Muscle layer of duodenum (tissue), 2 donors: ENCODE data around the gene CD9.

Experiments used
- H3K27ac ChIP-seq: one replicate; pipeline ENCODE4 v1.7.0; 2013; ENCODE audit warnings: mild to moderate bottlenecking, low read length
- H3K27me3 ChIP-seq: one replicate; pipeline ENCODE4 v1.7.0; 2013; ENCODE audit warnings: low read depth, mild to moderate bottlenecking, control low read depth, low read length
- H3K36me3 ChIP-seq, 2 donors: one replicate each; pipeline ENCODE4 v1.7.0; 2013; ENCODE audit warnings: low read length in 2 of 2, control low read depth in 1 of 2, mild to moderate bottlenecking in 1 of 2; ENCODE audit not compliant: insufficient read depth in 2 of 2, control insufficient read depth in 1 of 2
- H3K4me1 ChIP-seq, 2 donors: one replicate each; pipeline ENCODE4 v1.7.0; 2013; ENCODE audit warnings: low read length in 2 of 2, mild to moderate bottlenecking in 2 of 2, control low read depth in 1 of 2, moderate library complexity in 1 of 2; ENCODE audit not compliant: insufficient read depth in 2 of 2, control insufficient read depth in 1 of 2
- H3K4me3 ChIP-seq, 2 donors: one replicate each; pipeline ENCODE4 v1.7.0; 2013; ENCODE audit warnings: low read length in 2 of 2, low read depth in 1 of 2, mild to moderate bottlenecking in 1 of 2
- H3K9me3 ChIP-seq, 2 donors: one replicate each; pipeline ENCODE4 v1.7.0; 2013; ENCODE audit warnings: low read length in 2 of 2, control low read depth in 1 of 2, mild to moderate bottlenecking in 1 of 2; ENCODE audit not compliant: control insufficient read depth in 1 of 2
- donor health status: healthy.

The CD9 gene

DNA sequence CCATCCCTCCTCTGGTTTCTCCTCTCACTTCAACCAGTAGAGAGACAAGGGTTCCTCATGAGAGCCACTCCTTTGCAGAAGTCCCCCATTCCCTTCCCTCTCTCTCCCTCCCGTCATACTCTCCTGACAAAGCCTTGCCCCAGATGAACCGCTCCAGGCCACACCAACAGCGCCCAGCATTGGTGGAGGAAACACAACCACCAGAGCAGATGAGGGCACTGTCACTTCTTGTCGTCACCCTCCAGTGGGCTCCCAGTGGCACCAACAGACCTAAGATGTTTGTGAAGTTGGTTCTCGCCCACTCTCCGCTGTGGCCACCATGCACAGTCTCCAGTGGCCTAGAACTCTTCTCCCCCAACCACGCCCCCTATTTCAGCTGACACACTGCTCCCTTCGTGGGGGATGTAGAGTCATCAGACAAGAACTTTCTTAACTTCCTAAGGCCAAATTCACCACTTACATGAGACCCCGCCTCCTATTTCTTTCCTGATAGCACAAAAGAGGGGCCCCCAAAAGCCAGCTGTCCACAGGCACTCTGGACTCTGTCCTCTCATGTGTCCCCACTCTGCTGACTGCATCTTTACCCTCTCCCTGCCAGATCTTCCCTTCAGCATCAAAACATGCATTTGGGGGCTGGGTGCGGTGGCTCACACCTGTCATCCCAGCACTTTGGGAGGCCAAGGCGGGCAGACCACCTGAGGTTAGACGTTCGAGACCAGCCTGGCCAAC, 81.0 kb downstream of the CD9 start:
- Histone ChIP-seq H3K36me3 (no peaks in the 10 kb centered on the region), H3K4me3 (no peak overlapping the region), H3K27me3 (no peaks in the 10 kb centered on the region), H3K27ac (no peak overlapping the region), H3K4me1 (peaks cover 19 to 21% of the 10 kb centered on the region in 2 donors), H3K9me3 (no peaks in the 10 kb centered on the region)

DNA sequence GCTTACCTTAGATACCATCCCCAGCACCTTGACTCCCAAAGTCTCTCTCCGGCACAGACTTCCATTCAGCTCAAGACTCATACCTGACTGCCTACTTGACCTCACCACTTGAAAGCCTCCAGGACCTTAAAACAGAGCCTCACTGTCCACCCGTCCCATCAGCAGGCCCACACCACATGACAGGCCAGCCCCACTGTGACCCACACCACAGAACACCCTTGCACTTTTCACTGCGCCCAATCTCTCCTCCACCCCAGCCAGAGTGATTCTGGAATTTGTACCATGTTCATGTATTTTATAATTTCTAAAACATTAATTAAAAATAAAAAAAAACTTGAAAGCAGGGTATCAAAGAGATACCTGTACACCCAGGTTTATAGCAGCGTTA, 82.2 kb downstream of the CD9 start:
- peaks cover 19 to 21% of the 10 kb centered on the region in 2 donors for H3K4me1 ChIP-seq
- no peaks in the 10 kb centered on the region for H3K36me3 ChIP-seq
- no peaks in the 10 kb centered on the region for H3K9me3 ChIP-seq
- H3K27ac ChIP-seq: no peak overlapping the region
- H3K4me3 ChIP-seq: no peak overlapping the region
- H3K27me3 ChIP-seq: no peaks in the 10 kb centered on the region

DNA sequence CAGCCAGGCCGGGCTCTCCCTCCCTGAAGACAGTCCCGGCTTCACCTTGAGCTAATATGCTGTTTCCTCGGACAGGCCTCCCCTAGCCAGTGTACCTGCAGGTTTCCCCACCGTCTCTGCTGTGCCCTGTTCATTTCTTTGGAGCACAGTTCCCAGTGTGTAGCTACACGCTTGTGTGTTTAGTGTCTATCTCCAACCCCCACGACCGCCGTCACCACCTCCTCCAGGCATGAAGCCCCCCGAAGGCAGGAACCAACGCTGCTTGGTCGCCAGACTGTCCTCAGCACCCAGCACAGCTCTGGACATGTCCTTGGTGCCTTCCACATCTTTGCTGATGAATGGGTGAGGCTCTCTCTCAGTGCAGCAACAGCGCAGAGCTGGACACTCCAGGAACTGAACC, 84.1 kb downstream of the CD9 start:
- Histone ChIP-seq H3K36me3 (no peaks in the 10 kb centered on the region), H3K9me3 (no peaks in the 10 kb centered on the region), H3K27ac (no peak overlapping the region), H3K4me3 (no peak overlapping the region), H3K4me1 (peaks cover 12 to 18% of the 10 kb centered on the region in 2 donors), H3K27me3 (no peaks in the 10 kb centered on the region)

DNA sequence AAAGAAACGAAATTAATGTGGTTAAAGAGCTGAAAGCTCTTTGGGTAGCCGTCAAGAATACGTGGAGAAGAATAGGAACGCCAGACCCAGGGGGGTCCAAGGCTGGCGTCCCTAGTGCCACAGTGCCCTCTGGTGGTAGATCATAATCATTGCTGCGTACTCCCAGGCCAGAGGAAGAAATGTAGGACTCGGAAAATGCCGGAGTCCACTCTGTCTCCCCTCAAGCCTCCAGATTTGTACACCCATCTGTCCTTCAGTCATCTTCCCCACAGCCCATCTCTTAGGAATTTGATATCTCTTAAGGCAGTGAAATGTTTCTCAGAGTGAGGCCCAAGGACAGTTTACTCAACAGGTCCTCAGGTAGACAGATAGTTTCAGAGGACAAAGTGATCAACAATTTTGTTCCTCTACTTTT, 84.9 kb downstream of the CD9 start:
- no peaks in the 10 kb centered on the region for H3K27me3 ChIP-seq
- H3K27ac ChIP-seq: no peak overlapping the region
- H3K36me3 ChIP-seq: no peaks in the 10 kb centered on the region
- peaks cover 6 to 10% of the 10 kb centered on the region in 2 donors for H3K4me1 ChIP-seq
- H3K4me3 ChIP-seq: no peak overlapping the region
- no peaks in the 10 kb centered on the region for H3K9me3 ChIP-seq

DNA sequence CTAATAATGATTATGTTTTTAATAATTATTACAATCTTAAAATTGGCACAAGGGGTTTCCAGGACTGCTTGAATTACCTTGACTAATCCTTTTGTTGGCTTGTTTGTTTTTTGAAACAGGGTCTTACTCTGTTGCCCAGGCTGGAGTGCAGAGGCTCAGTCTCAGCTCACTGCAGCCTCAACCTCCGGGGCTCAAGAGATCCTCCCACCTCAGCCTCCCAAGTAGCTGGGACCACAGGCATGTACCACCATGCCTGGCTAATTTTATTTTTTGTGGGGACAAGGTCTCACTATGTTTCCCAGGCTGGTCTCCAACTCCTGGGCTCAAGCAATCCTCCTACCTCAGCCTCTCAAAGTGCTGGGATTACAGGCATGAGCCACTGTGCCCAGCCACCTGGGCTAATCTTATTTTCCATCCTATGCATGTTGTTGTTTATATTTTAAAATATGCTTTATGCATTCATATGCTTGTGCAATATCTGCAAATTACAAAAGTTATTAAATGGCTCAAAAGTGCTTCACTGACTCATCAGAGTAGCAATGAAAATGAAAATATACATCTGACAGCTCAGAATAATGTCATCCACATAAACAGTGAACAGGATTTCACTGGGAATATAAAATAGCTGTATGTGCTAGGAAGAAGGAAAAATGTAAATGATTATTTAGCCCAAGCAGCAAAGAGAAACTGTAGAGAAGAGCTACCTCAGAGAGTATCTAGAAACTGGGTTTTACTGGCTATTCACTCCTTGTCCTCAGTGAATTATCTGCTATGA, 85.5 kb downstream of the CD9 start:
- no peaks in the 10 kb centered on the region for H3K27me3 ChIP-seq

More for the DNA sequence above, 85.5 kb downstream of the CD9 start:
- H3K27ac ChIP-seq: no peak overlapping the region
- H3K36me3 ChIP-seq: no peaks in the 10 kb centered on the region
- no peaks in the 10 kb centered on the region for H3K9me3 ChIP-seq
- no peak overlapping the region for H3K4me3 ChIP-seq
- peaks cover 6% of the 10 kb centered on the region in 2 donors for H3K4me1 ChIP-seq
